Measurements from ENCODE around the gene DMBT1.

The DMBT1 gene

DNA sequence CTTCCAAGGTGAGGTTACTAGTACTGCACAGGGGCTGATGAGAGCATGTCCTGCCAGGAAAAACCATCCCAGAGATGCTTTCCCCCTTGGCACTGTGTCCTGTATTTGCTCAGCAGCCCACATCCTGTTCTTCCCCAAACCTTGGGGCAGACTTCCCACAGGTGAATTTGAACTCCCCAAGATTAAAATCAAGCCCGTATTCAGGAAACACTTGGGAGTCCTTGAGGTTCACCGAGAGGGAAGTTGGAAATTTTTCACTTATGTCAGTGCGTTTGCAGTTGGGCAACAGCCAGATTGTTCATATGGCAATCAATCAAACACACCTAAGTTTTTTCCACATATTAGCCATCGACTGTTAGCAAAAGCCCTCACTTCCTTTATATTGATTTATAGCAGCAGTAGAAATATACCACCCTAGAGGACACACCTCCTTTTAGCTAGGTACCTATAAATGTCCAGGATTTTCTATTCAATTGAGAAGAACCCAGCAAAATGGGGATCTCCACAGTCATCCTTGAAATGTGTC lies at the start of gene DMBT1:
DMBT1 (plus strand) TSS at position 476 of the 526 bp plus-strand sequence; CDS start at position 493, 17 bp downstream.
- no peak for DNase-seq

DNA sequence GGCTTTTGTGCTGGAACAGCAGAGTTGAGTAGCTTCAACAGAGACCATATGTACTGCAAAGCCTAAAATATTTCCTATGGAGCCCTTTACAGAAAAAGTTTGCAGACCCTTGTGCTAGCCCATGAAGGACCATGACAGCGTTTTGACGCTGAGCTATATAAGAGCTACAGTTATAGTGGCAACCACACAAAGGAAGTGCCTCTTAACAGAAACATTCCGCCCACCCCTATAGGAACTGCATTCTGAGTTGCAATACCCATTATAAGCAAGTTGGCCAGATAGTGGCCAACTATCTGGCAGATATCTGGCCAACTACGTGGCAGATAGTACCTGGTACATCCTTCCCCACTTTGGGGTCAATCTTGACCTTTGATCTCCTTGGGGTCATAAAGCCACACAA lies 47.5 kb upstream of the DMBT1 start:
- DNase-seq: no peak

DNA sequence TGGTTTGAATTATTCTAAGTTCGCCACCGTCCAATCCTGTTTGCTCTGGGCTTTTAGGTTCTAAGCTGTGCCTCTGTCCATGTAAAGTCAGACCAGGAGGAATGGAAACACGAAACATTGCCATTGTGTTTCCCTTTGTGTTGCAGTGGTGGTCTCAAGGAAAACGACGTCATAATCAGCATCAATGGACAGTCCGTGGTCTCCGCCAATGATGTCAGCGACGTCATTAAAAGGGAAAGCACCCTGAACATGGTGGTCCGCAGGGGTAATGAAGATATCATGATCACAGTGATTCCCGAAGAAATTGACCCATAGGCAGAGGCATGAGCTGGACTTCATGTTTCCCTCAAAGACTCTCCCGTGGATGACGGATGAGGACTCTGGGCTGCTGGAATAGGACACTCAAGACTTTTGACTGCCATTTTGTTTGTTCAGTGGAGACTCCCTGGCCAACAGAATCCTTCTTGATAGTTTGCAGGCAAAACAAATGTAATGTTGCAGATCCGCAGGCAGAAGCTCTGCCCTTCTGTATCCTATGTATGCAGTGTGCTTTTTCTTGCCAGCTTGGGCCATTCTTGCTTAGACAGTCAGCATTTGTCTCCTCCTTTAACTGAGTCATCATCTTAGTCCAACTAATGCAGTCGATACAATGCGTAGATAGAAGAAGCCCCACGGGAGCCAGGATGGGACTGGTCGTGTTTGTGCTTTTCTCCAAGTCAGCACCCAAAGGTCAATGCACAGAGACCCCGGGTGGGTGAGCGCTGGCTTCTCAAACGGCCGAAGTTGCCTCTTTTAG lies 46.3 kb upstream of the DMBT1 start:
- DNase-seq: no peak

DNA sequence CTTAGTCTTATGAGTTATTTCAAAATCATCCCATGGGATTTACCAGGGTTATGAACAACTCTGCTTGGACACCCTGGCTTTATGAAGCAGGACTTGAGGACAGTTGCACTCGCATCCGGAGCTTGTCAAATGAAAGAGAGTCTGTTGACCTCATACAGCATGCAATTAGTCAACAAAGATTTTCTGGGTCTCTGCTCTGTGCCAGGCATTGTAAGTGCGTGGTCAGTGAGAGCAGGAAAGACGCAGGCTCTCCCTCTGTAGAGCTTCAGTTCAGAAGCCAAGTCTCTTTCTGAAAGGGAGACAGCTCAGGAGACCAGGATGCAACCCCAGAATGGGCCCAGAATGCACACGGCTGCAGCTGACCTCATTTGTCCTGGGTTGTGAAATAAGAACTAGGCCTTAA lies 45.5 kb upstream of the DMBT1 start:
- no peak for DNase-seq

DNA sequence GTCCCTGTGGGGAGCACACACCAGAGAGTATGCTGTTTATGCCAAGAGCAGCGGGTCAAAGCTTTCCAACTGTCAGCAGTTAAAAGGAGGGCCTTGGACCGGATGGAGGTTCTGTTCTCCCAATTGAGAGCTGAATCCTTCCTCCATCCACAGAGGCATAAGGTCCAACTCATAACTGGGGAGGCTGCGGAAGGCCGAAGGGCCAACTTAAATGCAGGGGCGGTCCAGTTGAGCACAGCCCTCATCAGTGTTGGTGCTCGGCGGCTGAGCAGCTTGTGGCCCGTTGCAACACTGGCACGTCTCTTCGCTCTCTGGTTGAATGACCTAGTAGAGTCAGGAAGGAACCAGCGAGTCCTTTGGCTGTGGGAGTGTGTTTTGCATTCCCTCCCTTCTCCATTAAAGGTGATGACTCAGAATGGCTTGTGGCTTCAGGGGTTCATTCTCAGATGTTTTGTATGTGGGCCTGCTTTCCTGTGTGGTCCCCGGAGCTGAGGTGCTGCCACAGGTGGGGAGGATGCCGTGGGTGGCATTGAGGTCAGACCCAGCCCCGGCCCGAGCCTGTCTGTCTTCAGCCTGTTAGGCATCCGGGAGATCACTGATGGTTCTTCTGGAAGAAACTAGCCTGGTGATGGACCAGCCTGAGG lies 44.8 kb upstream of the DMBT1 start:
- DNase-seq: no peak

DNA sequence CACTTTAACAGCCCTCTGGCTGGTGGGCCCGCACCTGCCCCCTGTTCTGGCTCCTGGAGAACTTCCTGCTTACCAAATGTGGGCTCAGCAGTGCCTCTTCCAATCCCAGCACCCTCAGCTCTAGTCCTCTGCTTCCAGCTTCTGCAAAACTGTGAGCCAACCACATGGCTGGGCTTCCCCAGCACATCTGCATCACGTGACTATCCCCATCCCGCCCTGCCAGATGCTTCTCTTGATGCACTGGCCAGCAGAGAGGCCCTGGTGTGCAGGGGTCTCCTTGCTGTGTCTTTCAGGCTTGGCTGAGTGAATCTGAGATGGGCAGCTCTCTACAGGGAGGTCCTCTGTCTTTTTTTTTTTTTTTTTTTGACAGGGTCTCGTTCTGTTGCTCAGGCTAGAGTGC lies 43.8 kb upstream of the DMBT1 start:
- DNase-seq: peak; percentile 11

DNA sequence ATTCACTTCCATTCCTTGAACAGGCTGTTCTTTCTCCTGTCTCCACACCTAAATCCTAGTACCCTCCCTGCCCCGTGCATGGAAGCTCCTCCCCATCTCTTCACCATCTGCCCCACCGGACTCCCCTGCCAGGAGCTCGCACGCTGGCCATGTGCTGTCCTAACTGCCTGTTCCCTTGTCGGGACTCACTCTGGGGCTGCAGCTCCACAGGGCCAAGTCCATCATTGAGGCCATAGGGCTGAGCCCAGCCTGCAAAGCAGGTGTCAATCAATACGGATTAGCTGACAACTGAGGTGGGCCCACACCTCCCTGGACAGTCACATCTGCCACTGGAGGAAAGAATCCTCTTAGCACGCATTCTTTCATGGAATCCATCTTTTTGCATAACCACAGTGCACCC lies 41.4 kb upstream of the DMBT1 start:
- DNase-seq: peak; percentile 82

DNA sequence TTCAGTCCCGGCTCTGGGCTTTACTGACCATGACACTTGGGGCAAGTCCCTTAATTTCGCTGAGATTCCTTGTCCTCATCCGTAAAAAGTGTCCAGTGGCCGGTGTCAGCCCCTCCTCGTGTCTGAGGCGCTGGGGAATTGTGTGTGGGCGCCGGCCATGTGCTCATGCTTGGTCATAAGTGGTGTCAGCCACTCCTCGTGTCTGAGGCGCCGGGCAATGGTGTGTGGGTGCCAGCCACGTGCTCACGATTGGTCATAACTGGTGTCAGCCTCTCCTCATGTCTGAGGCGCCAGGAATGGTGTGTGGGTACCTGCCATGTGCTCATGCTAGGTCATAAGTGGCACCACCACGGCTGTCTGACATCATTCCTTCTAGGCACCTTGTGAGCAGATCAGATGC lies 40.7 kb upstream of the DMBT1 start:
- DNase-seq: no peak

DNA sequence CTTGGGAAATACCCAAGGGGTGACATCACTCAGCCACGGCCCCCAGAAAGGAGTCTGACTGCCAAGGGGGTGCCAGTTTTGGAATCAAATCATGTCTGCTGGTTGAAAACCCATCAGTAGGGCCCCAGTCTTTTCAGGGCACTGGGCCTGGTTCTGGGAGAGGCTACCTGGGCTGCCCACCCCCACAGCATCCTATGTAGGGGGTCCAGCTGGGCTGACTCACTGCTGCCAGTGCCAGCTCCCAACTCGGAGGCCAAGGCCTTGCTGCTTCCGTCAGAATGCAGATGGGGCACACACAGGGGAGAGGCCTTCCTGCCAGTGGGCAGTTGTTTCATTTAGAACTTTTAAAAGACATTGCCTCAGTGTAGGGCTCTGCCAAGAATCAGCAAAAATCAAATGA lies 39.5 kb upstream of the DMBT1 start:
- DNase-seq: no peak

DNA sequence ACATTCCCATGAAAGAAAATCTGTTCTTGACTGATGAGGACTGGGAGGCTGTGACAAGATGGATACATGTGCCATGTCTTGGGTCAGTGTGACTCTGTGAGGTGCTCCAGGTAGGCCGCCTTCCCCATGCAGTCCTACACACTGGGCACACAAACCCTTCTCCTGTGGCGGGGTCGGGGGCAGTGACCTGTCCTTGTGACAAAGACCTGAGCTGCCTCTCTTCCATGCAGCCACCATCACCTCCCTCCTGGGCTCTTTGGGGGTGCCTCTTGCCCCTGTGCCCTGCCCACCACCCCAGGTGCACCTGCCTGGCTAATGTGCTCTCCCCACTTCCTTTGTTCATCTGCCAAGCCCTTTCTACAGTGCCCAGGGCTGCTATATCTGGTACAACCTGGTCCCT lies 35.7 kb upstream of the DMBT1 start:
- DNase-seq: no peak

DNA sequence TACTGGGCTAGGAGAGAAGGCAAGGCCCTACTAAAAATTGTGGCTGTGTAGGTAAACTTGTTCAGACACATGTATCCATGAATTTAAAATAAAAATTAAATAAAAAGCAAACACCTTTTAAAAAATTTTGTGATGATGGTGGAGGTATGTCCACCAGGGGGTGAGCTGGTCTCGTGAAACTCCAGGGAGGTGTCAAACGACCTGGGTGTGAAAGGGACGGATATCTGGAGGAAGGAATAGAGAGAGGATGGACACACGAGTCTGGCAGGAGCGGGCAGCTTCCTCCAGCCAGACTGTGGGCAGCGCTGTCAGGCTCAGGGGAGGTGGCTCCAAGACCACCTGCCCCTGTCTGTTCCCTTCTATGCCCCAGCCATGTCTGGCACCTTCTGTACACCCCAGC lies 34.8 kb upstream of the DMBT1 start:
- peak; percentile 21 for DNase-seq

DNA sequence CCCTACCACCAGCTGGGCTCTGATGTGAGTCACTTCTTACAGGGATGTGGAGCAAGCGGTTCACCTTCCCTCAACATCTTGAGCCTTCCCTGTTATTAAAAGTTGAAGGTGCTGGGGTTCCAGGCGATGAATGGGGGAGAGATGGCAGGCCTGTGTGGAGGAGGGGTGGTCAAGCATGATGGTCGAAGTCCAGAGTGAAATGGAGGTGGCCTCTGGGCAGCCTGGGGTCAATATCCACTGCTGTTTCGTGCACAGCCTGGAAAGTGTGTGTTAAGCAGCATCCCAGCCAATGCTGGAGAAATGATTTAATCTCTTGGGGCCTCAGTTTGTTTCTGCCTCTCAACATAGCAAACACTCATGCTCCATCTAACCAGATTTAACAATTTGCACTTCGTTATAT lies 33.7 kb upstream of the DMBT1 start:
- DNase-seq: no peak

DNA sequence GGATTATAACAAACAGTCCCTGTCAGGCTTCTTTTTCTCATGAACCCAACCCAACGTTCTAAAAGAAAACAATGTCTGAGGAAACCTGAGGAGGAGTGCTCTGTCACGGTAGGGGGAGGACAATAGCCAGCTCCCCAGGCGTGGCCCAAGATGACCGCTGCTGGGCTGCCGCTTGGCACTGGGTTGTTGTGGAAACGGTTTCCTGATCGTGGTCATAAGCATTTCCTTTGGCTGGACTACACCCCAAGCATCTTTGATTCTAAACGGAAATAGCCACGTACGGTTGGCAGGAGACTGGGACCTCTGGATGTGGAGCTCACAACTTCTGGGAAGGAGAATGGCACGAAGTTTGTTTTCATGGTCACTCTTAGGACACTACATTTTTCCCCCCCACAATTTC lies 30.4 kb upstream of the DMBT1 start:
- no peak for DNase-seq

DNA sequence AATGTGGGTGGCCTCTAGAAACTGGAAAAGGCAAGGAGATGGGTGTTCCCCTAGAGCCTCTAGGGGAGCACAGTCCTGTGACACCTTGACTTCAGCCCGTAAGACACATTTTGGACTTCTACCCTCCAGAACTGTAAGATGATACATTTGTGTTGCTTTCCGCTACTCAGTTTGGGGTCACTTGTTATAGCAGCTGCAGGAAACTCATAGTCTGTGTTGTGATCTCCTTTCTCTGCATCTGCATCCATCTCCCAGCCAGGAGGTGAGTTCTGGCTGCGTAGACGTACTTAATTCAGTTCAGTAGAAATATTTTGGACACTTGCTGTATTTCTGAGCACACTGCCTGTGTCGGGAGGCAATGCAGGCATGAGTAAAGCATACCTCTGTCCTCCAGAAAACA lies 29.3 kb upstream of the DMBT1 start:
- no peak for DNase-seq

DNA sequence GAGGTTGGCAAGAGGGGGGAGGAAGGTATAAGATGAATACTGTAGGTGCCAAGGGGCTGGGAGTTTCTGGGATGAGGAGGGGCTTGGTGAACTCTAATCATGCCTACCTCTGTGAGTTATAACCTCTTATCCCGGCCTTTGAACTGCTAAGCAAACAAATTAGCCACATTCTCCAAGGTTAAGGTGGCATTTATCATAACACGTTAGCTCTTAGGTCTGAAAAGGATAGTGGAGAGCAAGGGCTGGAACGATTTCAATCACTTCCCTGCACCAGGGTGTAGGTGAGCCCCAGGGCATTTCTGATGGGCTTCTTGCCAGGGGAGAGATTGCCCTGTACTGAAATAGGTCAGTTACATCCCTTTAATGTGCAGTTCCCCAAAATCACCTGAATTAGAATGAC lies 28.6 kb upstream of the DMBT1 start:
- no peak for DNase-seq

DNA sequence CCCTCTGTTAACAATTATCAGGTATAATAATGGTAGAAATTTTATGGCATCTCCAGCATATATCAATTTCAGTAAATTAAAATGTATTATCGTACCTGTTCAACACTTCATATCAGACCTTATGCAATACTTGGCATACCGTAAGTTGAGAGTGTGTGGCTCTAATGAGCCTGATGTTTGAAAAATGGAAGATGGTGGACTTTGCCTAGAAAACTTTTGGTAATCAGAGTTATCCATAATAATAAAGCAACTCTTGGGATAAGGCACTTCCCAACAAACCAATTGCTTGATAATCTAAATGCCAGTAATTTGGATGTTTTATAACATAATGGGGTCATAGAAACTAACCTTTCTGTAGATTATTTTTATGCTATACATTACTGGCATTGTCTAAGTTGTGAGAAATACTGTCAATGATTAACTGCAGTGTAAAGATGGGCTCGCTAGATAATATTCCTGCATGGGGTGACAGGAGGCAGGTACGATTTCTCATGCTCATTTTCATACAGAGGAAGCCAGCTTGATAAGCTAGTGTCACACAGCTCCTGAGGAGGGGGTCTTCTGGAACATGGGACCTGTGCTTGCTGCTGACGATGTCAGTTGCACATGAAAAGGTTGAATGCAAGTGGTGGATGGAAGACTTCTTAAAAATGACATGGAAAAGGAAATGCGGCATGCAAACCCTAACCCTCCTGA lies 27.8 kb upstream of the DMBT1 start:
- DNase-seq: no peak

DNA sequence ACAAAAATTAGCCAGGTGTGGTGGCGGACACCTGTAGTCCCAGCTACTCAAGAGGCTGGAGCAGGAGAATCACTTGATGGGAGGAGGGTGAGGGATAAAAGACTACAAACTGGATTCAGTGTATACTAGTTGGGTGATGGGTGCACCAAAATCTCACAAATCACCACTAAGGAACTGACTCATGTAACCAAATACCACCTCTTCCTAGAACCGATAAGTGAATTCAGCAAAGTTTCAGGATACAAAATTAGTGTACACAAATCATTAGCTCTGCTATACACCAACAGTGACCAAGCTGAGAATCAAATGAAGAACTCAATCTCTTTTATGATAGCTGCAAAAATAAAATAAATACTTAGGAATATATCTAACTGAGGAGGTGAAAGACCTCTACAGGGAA lies 23.0 kb upstream of the DMBT1 start:
- DNase-seq: no peak

DNA sequence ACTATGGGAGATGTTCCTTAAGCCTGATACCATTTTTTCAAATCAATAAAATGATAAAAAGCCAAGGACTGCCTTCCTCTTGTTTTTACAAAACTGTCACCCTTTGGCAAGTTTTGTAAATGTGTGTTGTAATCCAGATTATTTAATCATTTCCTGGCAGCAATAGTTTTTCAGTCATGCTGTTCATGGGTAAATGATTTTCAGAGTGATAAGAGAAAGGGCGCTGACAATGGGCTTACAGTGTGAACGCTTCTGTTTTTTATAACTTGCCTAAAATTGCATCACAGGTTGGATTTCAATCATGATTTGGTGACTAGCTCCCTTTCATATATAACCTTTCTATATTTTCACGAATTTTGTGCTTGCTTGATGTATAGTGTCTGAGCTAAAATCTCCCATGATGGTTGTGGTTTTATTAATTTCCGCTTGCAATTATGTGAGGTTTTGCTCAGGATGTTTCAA lies 19.0 kb upstream of the DMBT1 start:
- no peak for DNase-seq

DNA sequence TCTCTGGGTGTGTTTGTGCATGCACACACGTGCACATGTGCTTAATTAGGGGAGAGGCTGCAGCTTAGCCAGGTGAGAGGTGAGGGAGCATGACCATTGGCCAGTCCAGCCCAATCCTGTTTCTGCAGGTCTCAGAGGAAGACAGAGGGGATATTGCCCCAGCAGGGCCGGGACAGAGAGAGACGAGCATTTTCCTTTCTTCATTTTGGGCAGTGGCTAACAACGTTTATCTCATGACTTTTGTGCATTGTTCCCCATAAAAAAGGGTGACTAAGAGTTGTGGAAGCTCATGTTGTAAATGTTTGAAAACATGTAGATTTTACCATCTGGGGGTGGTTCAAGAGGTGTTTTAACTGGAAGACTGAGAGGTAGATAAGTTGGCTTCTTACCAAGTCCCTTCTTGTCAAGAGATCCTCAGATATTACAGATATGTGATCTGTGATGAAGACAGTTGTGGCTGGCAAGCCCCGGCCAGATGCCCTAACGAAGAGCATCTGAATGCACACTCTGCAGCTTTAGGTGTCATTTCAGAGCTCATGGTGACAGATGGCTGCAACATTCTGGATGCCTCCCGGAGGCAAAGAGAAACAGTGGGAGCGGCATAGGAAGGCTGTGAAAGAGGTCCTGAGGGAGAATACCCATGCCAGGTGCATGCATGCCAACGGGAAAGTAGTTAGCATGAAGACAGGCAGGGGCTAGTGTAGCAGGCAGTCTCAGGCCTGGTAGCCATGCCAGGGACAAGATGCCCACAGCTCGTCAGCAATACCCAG lies 16.7 kb upstream of the DMBT1 start:
- DNase-seq: peak; percentile 15

DNA sequence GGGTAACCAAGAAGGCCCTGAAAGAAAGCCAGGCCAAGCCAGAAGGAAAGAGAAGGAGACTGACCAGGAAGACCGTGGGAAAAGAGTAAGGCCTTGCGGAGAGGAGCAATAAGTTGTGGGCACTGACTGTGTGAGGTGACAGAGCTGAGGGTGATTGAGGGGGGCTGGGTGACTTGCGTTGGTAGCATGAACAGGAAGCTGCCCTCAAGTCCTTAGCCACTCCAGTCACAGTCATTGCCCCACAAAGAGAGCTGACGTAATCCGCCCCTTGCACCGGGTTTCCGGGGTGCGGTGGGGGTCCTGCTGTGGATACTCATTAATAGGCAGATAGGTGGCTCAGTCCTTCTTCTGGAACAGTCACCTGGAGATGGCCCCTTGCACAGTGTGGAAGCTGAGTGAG lies 16.1 kb upstream of the DMBT1 start:
- DNase-seq: no peak

DNA sequence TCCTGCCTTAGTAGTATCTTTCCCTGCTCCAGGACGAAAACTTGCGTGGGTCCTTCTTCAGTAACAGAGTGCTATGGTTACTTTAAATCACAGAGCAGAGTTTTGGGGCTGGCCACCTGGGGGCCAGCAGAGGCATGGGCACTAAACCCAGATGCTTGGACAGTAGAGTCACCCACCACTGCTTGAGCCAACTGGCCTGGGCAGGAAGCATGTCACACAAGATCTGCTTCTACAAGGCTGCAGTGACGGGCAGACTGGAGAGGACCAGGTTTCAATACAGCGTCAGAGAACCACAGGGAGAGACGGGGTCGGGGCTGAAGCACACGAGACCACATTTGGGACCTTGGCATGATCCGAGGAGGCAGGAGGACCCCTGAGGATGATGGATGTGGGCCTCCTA lies 14.3 kb upstream of the DMBT1 start:
- no peak for DNase-seq

DNA sequence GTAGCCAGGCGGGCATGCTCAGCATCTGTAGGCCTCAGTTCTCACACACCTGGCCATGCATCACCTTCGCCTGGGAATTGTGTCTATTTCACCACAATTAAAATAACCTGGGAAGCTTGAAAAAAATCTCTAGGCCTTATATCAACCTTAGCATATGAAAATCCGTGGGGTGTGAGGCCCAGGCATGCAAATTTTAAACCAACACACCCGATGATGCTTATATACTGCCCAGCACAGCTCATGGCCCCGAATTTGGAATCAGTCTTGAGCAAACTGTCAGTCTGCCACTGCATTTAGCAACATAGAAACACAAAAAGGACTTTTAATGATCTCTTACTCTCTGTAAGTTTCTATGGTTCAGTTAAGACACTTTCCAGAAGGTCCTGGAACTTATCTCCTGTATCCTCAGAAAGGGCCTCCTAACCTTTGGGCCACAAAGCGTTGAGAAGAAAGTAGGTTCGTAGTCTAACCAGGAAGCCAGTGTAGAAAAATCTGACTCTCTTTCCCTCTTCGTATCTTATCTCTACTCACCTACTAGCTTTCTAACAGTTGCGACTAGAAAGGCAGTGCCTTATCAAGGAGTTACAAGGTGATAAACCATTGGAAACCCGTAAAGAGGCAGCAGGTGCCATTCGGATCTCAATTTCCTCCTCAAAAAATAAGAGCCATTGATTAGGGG lies 12.0 kb upstream of the DMBT1 start:
- no peak for DNase-seq
